B cell (primary cell): ENCODE data around the gene TPST1. TPM values are rescaled to one million over a fixed set of nuclear protein-coding genes. Genes with fewer than 3 reads are reported as not detected.

Source experiments
- ATAC-seq: fragments of 200-7000 bp; cut with Tn5 transposase; one replicate; pipeline ENCODE4 v1.10.0; 2021; ENCODE audit warnings: low read depth, mild to moderate bottlenecking, moderate number of reproducible peaks, moderate library complexity
- CTCF ChIA-PET: fragments of 350-600 bp; sonication (Branson Sonifier 250); formaldehyde crosslinking; loops from one replicate; lab custom pipeline; 2021; ENCODE audit warnings: antibody characterized with exemption, inconsistent platforms; lab: Charles Lee
- POLR2A ChIA-PET: fragments of 350-600 bp; sonication (Branson Sonifier 250); formaldehyde crosslinking; loops from one replicate; lab custom pipeline; 2021; ENCODE audit warnings: antibody characterized with exemption; lab: Charles Lee
- DNase-seq: peaks from one replicate; pipeline ENCODE4 v3.0.0; 2013
- H2AFZ ChIP-seq: 2 replicates; pipeline ENCODE4 v1.6.1; 2012; ENCODE audit warnings: mild to moderate bottlenecking, low read depth, low read length; ENCODE audit not compliant: insufficient read depth, poor library complexity, severe bottlenecking
- H3K27ac ChIP-seq, 2 donors: 1 replicate in 1 of 2; 2 replicates in 1 of 2; pipeline ENCODE4 v1.5.1; 2012 to 2013; ENCODE audit warnings: low read length in 2 of 2, mild to moderate bottlenecking in 2 of 2, moderate library complexity in 1 of 2
- H3K27me3 ChIP-seq, 4 experiments: fragments of 200-600 bp in 1 of 4; sonication (generic) in 1 of 4; replicated peaks in 1 of 4; 1 replicate in 2 of 4; 2 replicates in 2 of 4; pipeline versions ENCODE4 v1.6.1 to v1.7.0; 2013 to 2016; ENCODE audit warnings: low read length in 3 of 4, mild to moderate bottlenecking in 2 of 4, mixed read lengths in 1 of 4, moderate library complexity in 1 of 4; ENCODE audit not compliant: insufficient read depth in 4 of 4, control insufficient read depth in 3 of 4; ENCODE audit errors: control extremely low read depth in 1 of 4
- H3K36me3 ChIP-seq, 2 experiments: replicated peaks in 1 of 2; 1 replicate in 1 of 2; 2 replicates in 1 of 2; pipeline versions ENCODE4 v1.6.1 to v1.7.1; 2013; ENCODE audit warnings: low read length in 1 of 2; ENCODE audit not compliant: insufficient read depth in 2 of 2, control insufficient read depth in 1 of 2; ENCODE audit errors: control extremely low read depth in 1 of 2, extremely low read depth in 1 of 2
- H3K4me1 ChIP-seq, 2 donors: fragments of 200-600 bp in 1 of 2; sonication (generic) in 1 of 2; 1 replicate in 1 of 2; 2 replicates in 1 of 2; pipeline versions ENCODE4 v1.5.1 to v1.6.1; 2013 to 2017; ENCODE audit warnings: low read length in 2 of 2; ENCODE audit not compliant: control insufficient read depth in 2 of 2, insufficient read depth in 2 of 2
- H3K4me2 ChIP-seq: replicated peaks from 2 replicates; pipeline ENCODE3; 2012; ENCODE audit warnings: mild to moderate bottlenecking, low read depth, low read length; ENCODE audit not compliant: poor library complexity, severe bottlenecking
- H3K4me3 ChIP-seq, 5 experiments: fragments of 200-600 bp in 1 of 5; sonication (generic) in 1 of 5; 1 replicate in 3 of 5; 2 replicates in 2 of 5; pipeline versions ENCODE4 v1.5.1 to v1.7.0; 2011 to 2016; ENCODE audit warnings: low read length in 4 of 5, mild to moderate bottlenecking in 4 of 5, low read depth in 2 of 5, control low read depth in 1 of 5, moderate library complexity in 1 of 5; ENCODE audit not compliant: insufficient read depth in 1 of 5; ENCODE audit errors: control extremely low read depth in 1 of 5, extremely low read depth in 1 of 5
- H3K79me2 ChIP-seq: fragments of 200-600 bp; sonication (generic); one replicate; pipeline ENCODE4 v1.6.0; 2016; ENCODE audit warnings: low read length; ENCODE audit not compliant: control insufficient read depth, insufficient read depth
- H3K9ac ChIP-seq: fragments of 200-600 bp; sonication (generic); 2 replicates; pipeline ENCODE4 v1.6.1; 2017; ENCODE audit warnings: mild to moderate bottlenecking, low read length, moderate library complexity
- H3K9me3 ChIP-seq, 3 donors: one replicate each; pipeline versions ENCODE4 v1.6.1 to v1.7.1; 2013; ENCODE audit warnings: low read length in 2 of 3; ENCODE audit not compliant: control insufficient read depth in 2 of 3, insufficient read depth in 1 of 3; ENCODE audit errors: control extremely low read depth in 1 of 3
- H4K20me1 ChIP-seq: 2 replicates; pipeline ENCODE4 v1.6.0; 2012; ENCODE audit warnings: mild to moderate bottlenecking, low read length; ENCODE audit not compliant: insufficient read depth, control insufficient read depth, poor library complexity, severe bottlenecking
- H3K27ac Mint-ChIP-seq: one replicate; pipeline ENCODE4 v1.8.0; 2021; ENCODE audit warnings: mixed read lengths
- H3K27me3 Mint-ChIP-seq: one replicate; pipeline ENCODE4 v1.8.0; 2021; ENCODE audit warnings: mixed read lengths
- H3K4me1 Mint-ChIP-seq: one replicate; pipeline ENCODE4 v1.8.0; 2021; ENCODE audit warnings: mixed read lengths
- H3K4me3 Mint-ChIP-seq: one replicate; pipeline ENCODE4 v1.8.0; 2021; ENCODE audit warnings: mixed read lengths
- H3K9me3 Mint-ChIP-seq: one replicate; pipeline ENCODE4 v1.8.0; 2022; ENCODE audit warnings: mixed read lengths; ENCODE audit not compliant: insufficient read depth
- EZH2 ChIP-seq: IDR thresholded peaks from 2 replicates; pipeline ENCODE4 v1.6.1; 2012; ENCODE audit warnings: borderline replicate concordance, low read depth, mild to moderate bottlenecking, moderate library complexity, low read length; ENCODE audit not compliant: insufficient read depth, poor library complexity, severe bottlenecking
- WGBS: methylation state at CpG from one replicate; pipeline ENCODE4 v1.1.5; 2013; ENCODE audit warnings: missing lambda C conversion rate; ENCODE audit not compliant: insufficient coverage; 5-methylcytosine and 5-hydroxymethylcytosine counted together
- intact Hi-C: fragments of 100-400 bp; cut with micrococcal nuclease; formaldehyde crosslinking; loops from one replicate; pipeline ENCODE4 v1.10.0; 2022
- polyA plus RNA-seq: library from polyadenylated mRNA; depleted of rRNA; stranded (reverse); fragments of >200 nt; gene quantifications from 2 replicates; pipeline ENCODE4 v1.2.3, GENCODE V29; 2012
- total RNA-seq, 2 donors: library from RNA; stranded (reverse); fragments of 120-200 nt in 1 of 2; gene quantifications; 1 replicate in 1 of 2; 2 replicates in 1 of 2; pipeline versions ENCODE4 v1.2.3 to v1.2.4, GENCODE V29; 2013 to 2022
- TF ChIP-seq, protein P1 (sequence below): fragments of 200-600 bp; IDR thresholded peaks from one replicate; pipeline ENCODE4 v1.8.0; 2022; ENCODE audit warnings: antibody characterized with exemption, mild to moderate bottlenecking

The TPST1 gene
- total and polyA plus RNA-seq, 2 donors (not counting 1 experiment from before 2014, with no cell fraction given): 13.0 to 17.0 TPM

DNA sequence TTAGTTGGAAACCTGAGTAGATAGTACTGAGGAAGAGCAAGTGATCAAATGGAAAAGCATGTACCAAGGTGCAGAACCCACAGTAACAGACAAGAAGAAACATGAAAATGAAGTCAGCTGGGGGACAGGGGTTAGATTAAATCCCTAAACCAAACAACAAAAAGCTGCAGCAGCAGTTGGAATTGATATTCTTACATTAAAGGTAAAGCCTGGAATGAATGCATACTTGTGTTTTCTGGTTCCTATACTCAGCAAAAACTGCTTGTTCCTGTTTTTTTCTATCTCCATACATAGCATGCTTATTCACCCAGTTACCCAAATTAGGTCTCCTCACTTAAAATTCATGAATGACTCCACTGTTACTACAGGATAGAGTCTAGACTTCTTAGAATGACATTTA is 92.4 kb downstream of the TPST1 start:
- no peak overlapping the region for H3K4me2 ChIP-seq
- H3K4me1 ChIP-seq: peaks cover 0 to 3% of the 10 kb centered on the region in 2 donors
- Mint-ChIP-seq H3K27ac (no peak overlapping the region), H3K9me3 (peaks cover 6% of the 10 kb centered on the region), H3K4me3 (no peak overlapping the region), H3K27me3 (no peaks in the 10 kb centered on the region), H3K4me1 (peaks cover 12% of the 10 kb centered on the region)
- CTCF ChIA-PET: no interaction called here
- POLR2A ChIA-PET: no interaction called here
- H3K9me3 ChIP-seq: peaks cover 2 to 8% (median 5%) of the 10 kb centered on the region in 3 donors
- H3K36me3 ChIP-seq: peaks cover 0 to 1% of the 10 kb centered on the region in 2 experiments
- no peak overlapping the region for H3K4me3 ChIP-seq
- peaks cover 8% of the 10 kb centered on the region for H4K20me1 ChIP-seq
- no peak for TF ChIP-seq EZH2
- TF ChIP-seq, protein P1, sequence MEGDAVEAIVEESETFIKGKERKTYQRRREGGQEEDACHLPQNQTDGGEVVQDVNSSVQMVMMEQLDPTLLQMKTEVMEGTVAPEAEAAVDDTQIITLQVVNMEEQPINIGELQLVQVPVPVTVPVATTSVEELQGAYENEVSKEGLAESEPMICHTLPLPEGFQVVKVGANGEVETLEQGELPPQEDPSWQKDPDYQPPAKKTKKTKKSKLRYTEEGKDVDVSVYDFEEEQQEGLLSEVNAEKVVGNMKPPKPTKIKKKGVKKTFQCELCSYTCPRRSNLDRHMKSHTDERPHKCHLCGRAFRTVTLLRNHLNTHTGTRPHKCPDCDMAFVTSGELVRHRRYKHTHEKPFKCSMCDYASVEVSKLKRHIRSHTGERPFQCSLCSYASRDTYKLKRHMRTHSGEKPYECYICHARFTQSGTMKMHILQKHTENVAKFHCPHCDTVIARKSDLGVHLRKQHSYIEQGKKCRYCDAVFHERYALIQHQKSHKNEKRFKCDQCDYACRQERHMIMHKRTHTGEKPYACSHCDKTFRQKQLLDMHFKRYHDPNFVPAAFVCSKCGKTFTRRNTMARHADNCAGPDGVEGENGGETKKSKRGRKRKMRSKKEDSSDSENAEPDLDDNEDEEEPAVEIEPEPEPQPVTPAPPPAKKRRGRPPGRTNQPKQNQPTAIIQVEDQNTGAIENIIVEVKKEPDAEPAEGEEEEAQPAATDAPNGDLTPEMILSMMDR: no peak
- peaks cover 5% of the 10 kb centered on the region for H3K79me2 ChIP-seq
- DNase-seq (no peak), ATAC-seq (no peak)
- no peak overlapping the region for H3K9ac ChIP-seq
- no peak overlapping the region for H2AFZ ChIP-seq
- H3K27me3 ChIP-seq: no peaks in the 10 kb centered on the region
- no peak overlapping the region for H3K27ac ChIP-seq
- intact Hi-C loops: no loop called here

DNA sequence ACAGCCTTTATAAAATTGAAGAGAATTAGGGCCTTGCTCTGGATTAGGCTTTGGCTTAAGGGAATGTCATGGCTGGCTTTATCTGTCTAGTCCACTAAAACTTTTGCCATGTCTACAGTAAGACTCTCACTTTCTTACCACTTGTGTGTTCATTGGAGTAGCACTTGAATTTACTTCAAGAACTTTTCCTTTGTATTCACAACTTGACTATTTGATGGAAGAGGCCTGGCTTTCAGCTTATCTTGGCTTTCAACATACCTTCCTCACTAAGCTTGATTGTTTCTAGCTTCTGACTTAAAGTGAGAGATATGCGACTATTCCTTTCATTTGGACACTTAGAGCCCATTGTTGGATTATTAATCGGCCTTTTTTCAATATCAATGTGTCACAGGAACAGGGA is 96.1 kb downstream of the TPST1 start:
- no peak overlapping the region for H3K27ac ChIP-seq
- H3K9ac ChIP-seq: no peak overlapping the region
- Mint-ChIP-seq H3K27me3 (no peaks in the 10 kb centered on the region), H3K27ac (no peak overlapping the region), H3K4me1 (peaks cover 4% of the 10 kb centered on the region), H3K9me3 (peaks cover 6% of the 10 kb centered on the region), H3K4me3 (no peak overlapping the region)
- POLR2A ChIA-PET: no interaction called here
- no peak overlapping the region for H3K4me2 ChIP-seq
- peaks cover 2 to 8% (median 5%) of the 10 kb centered on the region in 3 donors for H3K9me3 ChIP-seq
- TF ChIP-seq, protein P1: no peak
- TF ChIP-seq EZH2: no peak
- H3K27me3 ChIP-seq: no peaks in the 10 kb centered on the region
- WGBS: no CpG with 5 or more reads among the region's 2 CpGs
- H3K4me1 ChIP-seq: peaks cover 0 to 2% of the 10 kb centered on the region in 2 donors
- H3K36me3 ChIP-seq: peaks cover 0 to 1% of the 10 kb centered on the region in 2 experiments
- no peak for ATAC-seq
- H3K79me2 ChIP-seq: peaks cover 12% of the 10 kb centered on the region
- CTCF ChIA-PET: no interaction called here
- intact Hi-C loops: no loop called here
- H3K4me3 ChIP-seq: no peak overlapping the region
- peaks cover 17% of the 10 kb centered on the region for H4K20me1 ChIP-seq
- no peak overlapping the region for H2AFZ ChIP-seq
- DNase-seq: no peak
